ENCODE results near the gene RXRB. TPM values are rescaled to one million over a fixed set of nuclear protein-coding genes. Genes with fewer than 3 reads are reported as not detected.

The RXRB gene
- 10 to 100 TPM; 33.5 to 34.5 TPM for total RNA-seq

- H3K4me3 Mint-ChIP-seq = peak within 1 kb of the TSS; percentile 100
- H3K4me1 Mint-ChIP-seq (ENCODE audit: low read depth) = peaks cover 65% of the 10 kb centered on the region
- CTCF ChIA-PET = interaction anchor here (0.7 to 4.8 kb wide), 6 partner anchors 8 to 246 kb away, joined by 3 to 52 read pairs (median 4); partner anchors contain the start of gene RING1
- H3K36me3 Mint-ChIP-seq (ENCODE audit: low read depth) = peaks cover 56% of the 10 kb centered on the region
- no peaks in the 10 kb centered on the region for H3K27me3 Mint-ChIP-seq (ENCODE audit: low read depth)
- DNase-seq (peak; percentile 100), ATAC-seq (peak; percentile 73)
- peak within 1 kb of the TSS; percentile 98 for H3K27ac Mint-ChIP-seq
- POLR2A ChIA-PET = interaction anchor here (0.6 to 2.7 kb wide), 8 partner anchors 8 to 229 kb away, joined by 3 to 17 read pairs (median 4); partner anchors contain the start of genes B3GALT4, RING1, RPS18 and VPS52
- no peaks in the 10 kb centered on the region for H3K9me3 Mint-ChIP-seq (ENCODE audit: insufficient read depth)
Measured at GRCh38 chr6:33200219-33201146, at the start of gene RXRB, which contains the start of gene SLC39A7. Gene RXRB (minus strand): TSS chr6:33200665. CDS start chr6:33200476, 189 bp downstream. Gene SLC39A7 (plus strand): TSS chr6:33200867. CDS start chr6:33201246, 379 bp downstream.

GRCh38 chr6:33249732-33250630, 49.5 kb upstream of the RXRB start:
- POLR2A ChIA-PET = interaction anchor here (0.6 to 2.7 kb wide), 16 partner anchors 21 to 461 kb away, joined by 3 to 30 read pairs (median 4); partner anchors contain the start of genes B3GALT4, HSD17B8, RPS18 and VPS52
- Mint-ChIP-seq H3K36me3 (ENCODE audit: low read depth) (peaks cover 31% of the 10 kb centered on the region), H3K27ac (peak overlapping the region; percentile 92), H3K4me3 (peak overlapping the region; percentile 88), H3K9me3 (ENCODE audit: insufficient read depth) (no peaks in the 10 kb centered on the region), H3K4me1 (ENCODE audit: low read depth) (peaks cover 37% of the 10 kb centered on the region), H3K27me3 (ENCODE audit: low read depth) (peaks cover 3% of the 10 kb centered on the region)
- CTCF ChIA-PET = interaction anchor here (0.7 to 6.4 kb wide), 29 partner anchors 8 to 381 kb away, joined by 3 to 135 read pairs (median 9); partner anchors contain the start of genes B3GALT4, HLA-DPA1, HSD17B8 and PFDN6
- no peak for ATAC-seq
- DNase-seq = no peak

GRCh38 chr6:33248932-33249731, 48.7 kb upstream of the RXRB start:
- DNase-seq = peak; percentile 98
- peaks cover 37% of the 10 kb centered on the region for H3K4me1 Mint-ChIP-seq (ENCODE audit: low read depth)
- no peaks in the 10 kb centered on the region for H3K9me3 Mint-ChIP-seq (ENCODE audit: insufficient read depth)
- peak overlapping the region; percentile 92 for H3K27ac Mint-ChIP-seq
- peaks cover 28% of the 10 kb centered on the region for H3K36me3 Mint-ChIP-seq (ENCODE audit: low read depth)
- POLR2A ChIA-PET = interaction anchor here (0.6 to 2.7 kb wide), 25 partner anchors 9 to 518 kb away, joined by 3 to 30 read pairs (median 4); partner anchors contain the start of genes B3GALT4, HLA-DPB1, HSD17B8 and RING1
- peak overlapping the region; percentile 88 for H3K4me3 Mint-ChIP-seq
- H3K27me3 Mint-ChIP-seq (ENCODE audit: low read depth) = peaks cover 3% of the 10 kb centered on the region
- CTCF ChIA-PET = interaction anchor here (0.7 to 6.4 kb wide), 47 partner anchors 9 to 381 kb away, joined by 3 to 135 read pairs (median 7); partner anchors contain the start of genes B3GALT4, CUTA, HLA-DPA1 and HSD17B8
- ATAC-seq = peak; percentile 95

GRCh38 chr6:33248643-33248931, 48.1 kb upstream of the RXRB start:
- Mint-ChIP-seq H3K27me3 (ENCODE audit: low read depth) (peaks cover 4% of the 10 kb centered on the region), H3K36me3 (ENCODE audit: low read depth) (peaks cover 28% of the 10 kb centered on the region), H3K9me3 (ENCODE audit: insufficient read depth) (no peaks in the 10 kb centered on the region), H3K4me1 (ENCODE audit: low read depth) (peaks cover 37% of the 10 kb centered on the region), H3K4me3 (peak overlapping the region; percentile 88), H3K27ac (peak overlapping the region; percentile 92)
- no peak for DNase-seq
- peak; percentile 18 for ATAC-seq
- POLR2A ChIA-PET = interaction anchor here (0.9 to 2.7 kb wide), 14 partner anchors 9 to 518 kb away, joined by 3 to 30 read pairs (median 6); partner anchors contain the start of genes B3GALT4, HLA-DPB1, HSD17B8 and RING1
- CTCF ChIA-PET = interaction anchor here (0.8 to 6.4 kb wide), 48 partner anchors 10 to 380 kb away, joined by 3 to 135 read pairs (median 6); partner anchors contain the start of genes B3GALT4, CUTA, HLA-DPA1 and HSD17B8

- DNase-seq (peak; percentile 95), ATAC-seq (peak; percentile 44)
- H3K27ac Mint-ChIP-seq = peak overlapping the region; percentile 92
- peaks cover 7% of the 10 kb centered on the region for H3K27me3 Mint-ChIP-seq (ENCODE audit: low read depth)
- peaks cover 39% of the 10 kb centered on the region for H3K4me1 Mint-ChIP-seq (ENCODE audit: low read depth)
- H3K36me3 Mint-ChIP-seq (ENCODE audit: low read depth) = peaks cover 28% of the 10 kb centered on the region
- CTCF ChIA-PET = interaction anchor here (0.6 to 6.4 kb wide), 47 partner anchors 9 to 380 kb away, joined by 3 to 135 read pairs (median 6); partner anchors contain the start of genes CUTA, HLA-DPA1, HSD17B8 and RING1
- POLR2A ChIA-PET = interaction anchor here (0.9 to 2.7 kb wide), 14 partner anchors 10 to 519 kb away, joined by 3 to 30 read pairs (median 6); partner anchors contain the start of genes B3GALT4, HLA-DPB1, HSD17B8 and RING1
- peak overlapping the region; percentile 88 for H3K4me3 Mint-ChIP-seq
- no peaks in the 10 kb centered on the region for H3K9me3 Mint-ChIP-seq (ENCODE audit: insufficient read depth)
Measured at GRCh38 chr6:33247977-33248642, 47.6 kb upstream of the RXRB start.

- ChIA-PET POLR2A (no interaction called here), CTCF (no interaction called here)
Measured at GRCh38 chr6:33243476-33243875, 43.0 kb upstream of the RXRB start.

GRCh38 chr6:33241968-33242367, 41.5 kb upstream of the RXRB start:
- POLR2A ChIA-PET = no interaction called here
- ATAC-seq (peak; percentile 73), DNase-seq (no peak)
- Mint-ChIP-seq H3K4me1 (ENCODE audit: low read depth) (peaks cover 12% of the 10 kb centered on the region), H3K27me3 (ENCODE audit: low read depth) (peaks cover 7% of the 10 kb centered on the region), H3K36me3 (ENCODE audit: low read depth) (no peaks in the 10 kb centered on the region), H3K27ac (no peak overlapping the region), H3K4me3 (peak overlapping the region; percentile 41), H3K9me3 (ENCODE audit: insufficient read depth) (no peaks in the 10 kb centered on the region)
- CTCF ChIA-PET = no interaction called here

More at GRCh38 chr6:33243476-33243875, 43.0 kb upstream of the RXRB start:
- H3K4me3 Mint-ChIP-seq = no peak overlapping the region
- no peak for DNase-seq
- peaks cover 7% of the 10 kb centered on the region for H3K27me3 Mint-ChIP-seq (ENCODE audit: low read depth)
- ATAC-seq = no peak
- H3K4me1 Mint-ChIP-seq (ENCODE audit: low read depth) = peaks cover 17% of the 10 kb centered on the region
- H3K9me3 Mint-ChIP-seq (ENCODE audit: insufficient read depth) = no peaks in the 10 kb centered on the region
- no peak overlapping the region for H3K27ac Mint-ChIP-seq
- no peaks in the 10 kb centered on the region for H3K36me3 Mint-ChIP-seq (ENCODE audit: low read depth)

- no peaks in the 10 kb centered on the region for H3K9me3 Mint-ChIP-seq (ENCODE audit: insufficient read depth)
- no peaks in the 10 kb centered on the region for H3K36me3 Mint-ChIP-seq (ENCODE audit: low read depth)
- ChIA-PET CTCF (interaction anchor here (1.2 to 3.8 kb wide), 3 partner anchors 11 to 88 kb away, joined by 3 to 17 read pairs (median 3); no protein-coding TSS in a partner anchor), POLR2A (interaction anchor here (0.6 kb wide), 1 partner anchor 160 kb away, joined by 3 read pairs; no protein-coding TSS in a partner anchor)
- H3K4me1 Mint-ChIP-seq (ENCODE audit: low read depth) = peaks cover 10% of the 10 kb centered on the region
- DNase-seq (no peak), ATAC-seq (no peak)
- no peak overlapping the region for H3K4me3 Mint-ChIP-seq
- H3K27ac Mint-ChIP-seq = no peak overlapping the region
- H3K27me3 Mint-ChIP-seq (ENCODE audit: low read depth) = peaks cover 16% of the 10 kb centered on the region
Measured at GRCh38 chr6:33237741-33238140, 37.3 kb upstream of the RXRB start.

GRCh38 chr6:33236852-33237251, 36.4 kb upstream of the RXRB start:
- Mint-ChIP-seq H3K4me3 (no peak overlapping the region), H3K27me3 (ENCODE audit: low read depth) (peaks cover 19% of the 10 kb centered on the region), H3K36me3 (ENCODE audit: low read depth) (no peaks in the 10 kb centered on the region), H3K27ac (no peak overlapping the region), H3K9me3 (ENCODE audit: insufficient read depth) (no peaks in the 10 kb centered on the region), H3K4me1 (ENCODE audit: low read depth) (peaks cover 5% of the 10 kb centered on the region)
- DNase-seq (no peak), ATAC-seq (no peak)
- POLR2A ChIA-PET = no interaction called here
- CTCF ChIA-PET = interaction anchor here (1.1 to 3.9 kb wide), 3 partner anchors 12 to 113 kb away, joined by 3 to 20 read pairs (median 3); no protein-coding TSS in a partner anchor

- no peaks in the 10 kb centered on the region for H3K36me3 Mint-ChIP-seq (ENCODE audit: low read depth)
- peaks cover 3% of the 10 kb centered on the region for H3K4me1 Mint-ChIP-seq (ENCODE audit: low read depth)
- ChIA-PET CTCF (interaction anchor here (1.1 to 3.9 kb wide), 4 partner anchors 12 to 113 kb away, joined by 3 to 20 read pairs (median 4); no protein-coding TSS in a partner anchor), POLR2A (no interaction called here)
- no peak for DNase-seq
- no peaks in the 10 kb centered on the region for H3K9me3 Mint-ChIP-seq (ENCODE audit: insufficient read depth)
- H3K27ac Mint-ChIP-seq = no peak overlapping the region
- no peak for ATAC-seq
- no peak overlapping the region for H3K4me3 Mint-ChIP-seq
- peaks cover 22% of the 10 kb centered on the region for H3K27me3 Mint-ChIP-seq (ENCODE audit: low read depth)
Measured at GRCh38 chr6:33236328-33236727, 35.9 kb upstream of the RXRB start.
